Measurements from ENCODE around the gene LRRC15. TPM values are rescaled to one million over a fixed set of nuclear protein-coding genes. Genes with fewer than 3 reads are reported as not detected.

Gene LRRC15
- total RNA-seq, 1 experiment from 2014 or later, result 0.07 TPM

DNA sequence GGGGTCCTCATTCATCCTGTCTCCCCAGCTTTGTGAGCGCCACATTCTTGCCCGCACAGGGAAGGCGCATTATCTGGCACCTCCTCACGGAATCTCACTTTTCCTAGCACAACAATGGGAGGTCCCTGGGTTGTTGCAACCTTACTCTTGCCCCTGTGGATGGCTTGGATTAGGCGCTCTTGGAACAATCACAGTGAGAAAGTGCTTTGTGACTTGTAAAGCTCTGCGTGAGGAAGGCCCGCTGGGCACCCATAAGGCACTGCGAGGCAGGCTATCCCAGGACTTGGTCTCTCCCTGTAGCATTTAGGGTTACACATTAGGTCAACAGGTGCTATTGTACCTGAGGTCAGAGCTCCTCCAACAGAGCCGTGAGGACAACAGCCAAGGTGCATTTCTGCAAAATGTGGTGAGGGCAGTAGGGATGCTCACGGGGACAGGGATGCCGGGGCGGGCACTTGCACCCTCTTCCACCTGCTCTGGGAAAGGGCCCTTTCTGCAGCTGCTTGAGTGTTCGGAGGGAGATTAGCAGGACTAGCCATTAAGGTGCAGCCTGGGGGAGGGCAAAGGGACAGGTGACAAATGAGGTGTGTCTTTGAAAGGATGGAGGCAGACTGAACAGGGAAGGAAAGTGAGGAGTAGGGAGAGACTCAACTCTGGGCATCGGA, 13.9 kb upstream of the LRRC15 start:
- DNase-seq (ENCODE audit: low spot score) (no peak), ATAC-seq (no peak)
- H3K9me3 Mint-ChIP-seq, result no peaks in the 10 kb centered on the region
- H3K36me3 Mint-ChIP-seq, result no peaks in the 10 kb centered on the region
- ChIA-PET POLR2A (interaction anchor here (1.1 kb wide), 1 partner anchor 9 kb away, joined by 3 read pairs; no protein-coding TSS in a partner anchor), CTCF (interaction anchor here (0.5 to 2.7 kb wide), 6 partner anchors 22 to 1480 kb away, joined by 3 to 9 read pairs (median 3); no protein-coding TSS in a partner anchor)
- H3K27me3 Mint-ChIP-seq (ENCODE audit: low read depth), result no peaks in the 10 kb centered on the region; the same call in 1 of the 2 replicates
- H3K4me1 Mint-ChIP-seq, result peaks cover 43% of the 10 kb centered on the region
- TF ChIP-seq ETV6 (CRISPR knock-in tag; IDR thresholded peaks at IDR 0.05) (no peak), GTF2I (CRISPR knock-in tag; conservative IDR thresholded peaks at IDR 0.05) (no peak), HMGA2 (CRISPR knock-in tag; IDR thresholded peaks at IDR 0.05) (no peak), NFYB (CRISPR knock-in tag; conservative IDR thresholded peaks at IDR 0.05; ENCODE audit: low read depth) (no peak), SP1 (CRISPR knock-in tag; conservative IDR thresholded peaks at IDR 0.05) (no peak), ELF4 (CRISPR knock-in tag; IDR thresholded peaks at IDR 0.05; ENCODE audit: low read depth) (no peak), ZBTB21 (CRISPR knock-in tag; IDR thresholded peaks at IDR 0.05; ENCODE audit: borderline replicate concordance) (no peak), ZNF396 (CRISPR knock-in tag; IDR thresholded peaks at IDR 0.05; ENCODE audit: borderline replicate concordance) (no peak), IRF2 (CRISPR knock-in tag; IDR thresholded peaks at IDR 0.05; ENCODE audit: borderline replicate concordance, low read depth) (no peak), NR2C2 (CRISPR knock-in tag; IDR thresholded peaks at IDR 0.05) (no peak), NFE2L1 (CRISPR knock-in tag; IDR thresholded peaks at IDR 0.05) (no peak), OVOL2 (CRISPR knock-in tag; IDR thresholded peaks at IDR 0.05; ENCODE audit: borderline replicate concordance) (no peak), ZNF263 (CRISPR knock-in tag; IDR thresholded peaks at IDR 0.05; ENCODE audit: low read depth) (no peak), SMAD3 (CRISPR knock-in tag; IDR thresholded peaks at IDR 0.05; ENCODE audit: borderline replicate concordance) (no peak), ZNF219 (CRISPR knock-in tag; IDR thresholded peaks at IDR 0.05; ENCODE audit: borderline replicate concordance) (no peak)
- TF ChIP-seq, protein P1, sequence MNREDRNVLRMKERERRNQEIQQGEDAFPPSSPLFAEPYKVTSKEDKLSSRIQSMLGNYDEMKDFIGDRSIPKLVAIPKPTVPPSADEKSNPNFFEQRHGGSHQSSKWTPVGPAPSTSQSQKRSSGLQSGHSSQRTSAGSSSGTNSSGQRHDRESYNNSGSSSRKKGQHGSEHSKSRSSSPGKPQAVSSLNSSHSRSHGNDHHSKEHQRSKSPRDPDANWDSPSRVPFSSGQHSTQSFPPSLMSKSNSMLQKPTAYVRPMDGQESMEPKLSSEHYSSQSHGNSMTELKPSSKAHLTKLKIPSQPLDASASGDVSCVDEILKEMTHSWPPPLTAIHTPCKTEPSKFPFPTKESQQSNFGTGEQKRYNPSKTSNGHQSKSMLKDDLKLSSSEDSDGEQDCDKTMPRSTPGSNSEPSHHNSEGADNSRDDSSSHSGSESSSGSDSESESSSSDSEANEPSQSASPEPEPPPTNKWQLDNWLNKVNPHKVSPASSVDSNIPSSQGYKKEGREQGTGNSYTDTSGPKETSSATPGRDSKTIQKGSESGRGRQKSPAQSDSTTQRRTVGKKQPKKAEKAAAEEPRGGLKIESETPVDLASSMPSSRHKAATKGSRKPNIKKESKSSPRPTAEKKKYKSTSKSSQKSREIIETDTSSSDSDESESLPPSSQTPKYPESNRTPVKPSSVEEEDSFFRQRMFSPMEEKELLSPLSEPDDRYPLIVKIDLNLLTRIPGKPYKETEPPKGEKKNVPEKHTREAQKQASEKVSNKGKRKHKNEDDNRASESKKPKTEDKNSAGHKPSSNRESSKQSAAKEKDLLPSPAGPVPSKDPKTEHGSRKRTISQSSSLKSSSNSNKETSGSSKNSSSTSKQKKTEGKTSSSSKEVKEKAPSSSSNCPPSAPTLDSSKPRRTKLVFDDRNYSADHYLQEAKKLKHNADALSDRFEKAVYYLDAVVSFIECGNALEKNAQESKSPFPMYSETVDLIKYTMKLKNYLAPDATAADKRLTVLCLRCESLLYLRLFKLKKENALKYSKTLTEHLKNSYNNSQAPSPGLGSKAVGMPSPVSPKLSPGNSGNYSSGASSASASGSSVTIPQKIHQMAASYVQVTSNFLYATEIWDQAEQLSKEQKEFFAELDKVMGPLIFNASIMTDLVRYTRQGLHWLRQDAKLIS (CRISPR knock-in tag; IDR thresholded peaks at IDR 0.05; ENCODE audit: borderline replicate concordance), result no peak
- TF ChIP-seq, protein P2, sequence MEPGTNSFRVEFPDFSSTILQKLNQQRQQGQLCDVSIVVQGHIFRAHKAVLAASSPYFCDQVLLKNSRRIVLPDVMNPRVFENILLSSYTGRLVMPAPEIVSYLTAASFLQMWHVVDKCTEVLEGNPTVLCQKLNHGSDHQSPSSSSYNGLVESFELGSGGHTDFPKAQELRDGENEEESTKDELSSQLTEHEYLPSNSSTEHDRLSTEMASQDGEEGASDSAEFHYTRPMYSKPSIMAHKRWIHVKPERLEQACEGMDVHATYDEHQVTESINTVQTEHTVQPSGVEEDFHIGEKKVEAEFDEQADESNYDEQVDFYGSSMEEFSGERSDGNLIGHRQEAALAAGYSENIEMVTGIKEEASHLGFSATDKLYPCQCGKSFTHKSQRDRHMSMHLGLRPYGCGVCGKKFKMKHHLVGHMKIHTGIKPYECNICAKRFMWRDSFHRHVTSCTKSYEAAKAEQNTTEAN (CRISPR knock-in tag; IDR thresholded peaks at IDR 0.05), result no peak
- TF ChIP-seq, protein P3, sequence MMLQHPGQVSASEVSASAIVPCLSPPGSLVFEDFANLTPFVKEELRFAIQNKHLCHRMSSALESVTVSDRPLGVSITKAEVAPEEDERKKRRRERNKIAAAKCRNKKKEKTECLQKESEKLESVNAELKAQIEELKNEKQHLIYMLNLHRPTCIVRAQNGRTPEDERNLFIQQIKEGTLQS (CRISPR knock-in tag; conservative IDR thresholded peaks at IDR 0.05), result no peak
- TF ChIP-seq, protein P4, sequence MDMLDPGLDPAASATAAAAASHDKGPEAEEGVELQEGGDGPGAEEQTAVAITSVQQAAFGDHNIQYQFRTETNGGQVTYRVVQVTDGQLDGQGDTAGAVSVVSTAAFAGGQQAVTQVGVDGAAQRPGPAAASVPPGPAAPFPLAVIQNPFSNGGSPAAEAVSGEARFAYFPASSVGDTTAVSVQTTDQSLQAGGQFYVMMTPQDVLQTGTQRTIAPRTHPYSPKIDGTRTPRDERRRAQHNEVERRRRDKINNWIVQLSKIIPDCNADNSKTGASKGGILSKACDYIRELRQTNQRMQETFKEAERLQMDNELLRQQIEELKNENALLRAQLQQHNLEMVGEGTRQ (CRISPR knock-in tag; IDR thresholded peaks at IDR 0.05), result no peak
- TF ChIP-seq, protein P5, sequence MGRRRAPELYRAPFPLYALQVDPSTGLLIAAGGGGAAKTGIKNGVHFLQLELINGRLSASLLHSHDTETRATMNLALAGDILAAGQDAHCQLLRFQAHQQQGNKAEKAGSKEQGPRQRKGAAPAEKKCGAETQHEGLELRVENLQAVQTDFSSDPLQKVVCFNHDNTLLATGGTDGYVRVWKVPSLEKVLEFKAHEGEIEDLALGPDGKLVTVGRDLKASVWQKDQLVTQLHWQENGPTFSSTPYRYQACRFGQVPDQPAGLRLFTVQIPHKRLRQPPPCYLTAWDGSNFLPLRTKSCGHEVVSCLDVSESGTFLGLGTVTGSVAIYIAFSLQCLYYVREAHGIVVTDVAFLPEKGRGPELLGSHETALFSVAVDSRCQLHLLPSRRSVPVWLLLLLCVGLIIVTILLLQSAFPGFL (CRISPR knock-in tag; IDR thresholded peaks at IDR 0.05; ENCODE audit: borderline replicate concordance), result no peak
- H3K27ac Mint-ChIP-seq, result no peak overlapping the region
- H3K4me3 Mint-ChIP-seq, result no peak overlapping the region

Data from WTC11 (cell line).